HPDE6-E6E7 (cell line): ENCODE measurements around the gene TFF1.
"Not testable (repeated sequence)": the region's sequence is repeated elsewhere in the genome, so short reads cannot be mapped to it uniquely, and the experiment has no call there.

Source experiments
- DNase-seq: peaks from one replicate; pipeline ENCODE4 v3.0.0; 2011; ENCODE audit warnings: missing footprints; ENCODE audit errors: extremely low spot score

The TFF1 gene

DNA sequence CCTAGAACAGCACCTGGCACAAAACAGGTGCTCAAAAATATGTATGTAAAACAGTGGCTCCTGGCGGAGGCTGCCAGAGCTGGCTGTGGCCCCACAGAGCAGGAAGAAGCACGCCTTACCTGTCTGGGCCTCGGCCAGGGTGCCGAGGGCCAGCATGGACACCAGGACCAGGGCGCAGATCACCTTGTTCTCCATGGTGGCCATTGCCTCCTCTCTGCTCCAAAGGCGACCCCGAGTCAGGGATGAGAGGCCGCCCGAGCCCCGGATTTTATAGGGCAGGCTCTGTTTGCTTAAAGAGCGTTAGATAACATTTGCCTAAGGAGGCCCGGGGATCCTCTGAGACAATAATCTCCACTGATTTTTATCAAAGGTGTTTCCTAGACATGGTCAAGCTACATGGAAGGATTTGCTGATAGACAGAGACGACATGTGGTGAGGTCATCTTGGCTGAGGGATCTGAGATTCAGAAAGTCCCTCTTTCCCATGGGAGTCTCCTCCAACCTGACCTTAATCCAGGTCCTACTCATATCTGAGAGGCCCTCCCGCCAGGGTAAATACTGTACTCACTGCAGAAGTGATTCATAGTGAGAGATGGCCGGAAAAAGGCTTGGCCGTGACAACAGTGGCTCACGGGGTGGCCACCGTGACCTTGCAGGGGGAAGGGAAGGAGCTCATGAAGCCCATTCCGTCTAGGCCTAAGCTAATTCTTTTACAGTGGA, at the start of gene TFF1:
Gene TFF1 (minus strand): TSS at position 244 of the 719 bp plus-strand sequence. CDS start 40 bp downstream, at position 204.
- DNase-seq: no peak

DNA sequence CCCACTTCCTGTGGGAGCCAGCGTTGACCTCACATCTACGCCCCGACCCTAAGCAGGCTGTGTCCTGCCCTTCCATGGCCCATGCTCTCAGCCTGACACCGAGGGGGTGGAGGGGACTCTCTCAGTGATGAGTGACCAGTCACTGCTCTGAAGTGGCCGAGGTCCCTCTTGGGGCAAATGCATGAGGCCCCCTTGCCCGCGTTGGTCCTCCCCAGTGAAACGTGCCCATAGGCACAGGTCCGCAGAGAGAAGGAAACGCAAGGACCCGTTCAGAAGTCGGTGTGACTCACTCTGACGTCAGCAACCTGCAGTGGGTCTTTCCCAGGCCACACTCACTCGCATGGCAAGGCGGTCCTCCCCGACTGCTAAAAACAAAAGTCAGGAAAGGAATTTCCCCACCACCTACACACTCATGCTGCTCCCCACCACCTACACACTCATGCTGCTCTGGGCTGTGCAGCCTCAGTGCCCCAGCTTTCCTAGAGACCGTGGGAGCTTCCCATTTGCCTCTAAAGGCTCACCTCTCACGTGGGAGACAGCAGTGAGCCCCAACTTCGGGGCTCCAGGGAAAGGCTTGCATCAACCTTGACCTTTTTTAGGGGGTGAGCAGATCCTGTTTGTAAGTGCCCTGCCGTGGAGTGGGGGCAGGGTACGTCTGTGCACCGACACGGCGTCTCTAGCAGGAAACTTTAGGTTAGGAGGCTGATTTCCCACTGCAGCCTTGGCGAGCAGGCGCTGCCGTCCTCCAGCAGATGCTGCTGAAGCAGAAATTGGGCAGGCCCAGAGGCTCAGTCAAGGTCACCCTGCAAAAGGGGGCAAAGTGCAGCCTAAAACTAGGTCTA, 48.8 kb upstream of the TFF1 start:
- peak; percentile 91 for DNase-seq

DNA sequence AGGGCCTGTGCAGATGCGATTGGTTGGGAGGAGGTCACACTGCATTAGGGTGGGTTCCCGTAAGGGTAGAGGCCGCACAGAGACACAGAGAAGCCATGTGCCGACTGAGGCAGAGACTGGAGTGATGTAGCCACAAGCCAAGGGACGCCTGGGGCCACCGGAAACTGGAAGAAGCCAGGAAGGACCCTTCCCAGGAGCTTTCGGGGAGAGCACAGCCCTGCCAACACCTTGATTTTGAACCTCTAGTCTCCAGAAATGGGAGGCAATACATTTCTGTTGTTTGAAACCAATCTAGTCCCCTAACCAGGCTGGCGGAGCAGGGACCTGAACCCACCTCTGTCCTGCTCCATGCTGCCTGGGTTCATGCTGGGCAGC, 48.2 kb upstream of the TFF1 start:
- no peak for DNase-seq

DNA sequence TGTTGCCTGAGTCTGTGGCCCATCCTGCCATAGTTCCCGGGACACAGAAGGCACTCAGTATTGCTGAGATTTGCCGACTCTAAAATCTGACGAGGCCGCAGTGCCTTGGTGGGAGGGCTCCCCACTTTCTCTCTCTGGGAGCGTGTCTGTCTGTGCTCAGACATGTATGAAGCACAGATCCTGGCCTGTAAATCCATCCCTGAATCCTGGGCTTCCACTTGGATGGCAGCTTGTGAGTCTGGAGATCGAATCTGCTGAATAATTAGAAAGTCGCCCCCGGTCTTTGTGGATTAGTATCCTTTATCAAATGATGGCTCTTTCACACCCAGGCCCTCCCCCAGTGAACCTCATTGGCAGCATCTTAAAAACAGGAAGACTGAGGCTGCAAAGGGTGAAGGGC, 47.7 kb upstream of the TFF1 start:
- DNase-seq: no peak

GRCh38 chr21:42413500-42413899, 47.2 kb upstream of the TFF1 start:
- DNase-seq: no peak

GRCh38 chr21:42413093-42413492, 46.8 kb upstream of the TFF1 start:
- DNase-seq: no peak

- DNase-seq: no peak
These were observed 46.2 kb upstream of the TFF1 start for GRCh38 chr21:42412636-42412933.

DNA sequence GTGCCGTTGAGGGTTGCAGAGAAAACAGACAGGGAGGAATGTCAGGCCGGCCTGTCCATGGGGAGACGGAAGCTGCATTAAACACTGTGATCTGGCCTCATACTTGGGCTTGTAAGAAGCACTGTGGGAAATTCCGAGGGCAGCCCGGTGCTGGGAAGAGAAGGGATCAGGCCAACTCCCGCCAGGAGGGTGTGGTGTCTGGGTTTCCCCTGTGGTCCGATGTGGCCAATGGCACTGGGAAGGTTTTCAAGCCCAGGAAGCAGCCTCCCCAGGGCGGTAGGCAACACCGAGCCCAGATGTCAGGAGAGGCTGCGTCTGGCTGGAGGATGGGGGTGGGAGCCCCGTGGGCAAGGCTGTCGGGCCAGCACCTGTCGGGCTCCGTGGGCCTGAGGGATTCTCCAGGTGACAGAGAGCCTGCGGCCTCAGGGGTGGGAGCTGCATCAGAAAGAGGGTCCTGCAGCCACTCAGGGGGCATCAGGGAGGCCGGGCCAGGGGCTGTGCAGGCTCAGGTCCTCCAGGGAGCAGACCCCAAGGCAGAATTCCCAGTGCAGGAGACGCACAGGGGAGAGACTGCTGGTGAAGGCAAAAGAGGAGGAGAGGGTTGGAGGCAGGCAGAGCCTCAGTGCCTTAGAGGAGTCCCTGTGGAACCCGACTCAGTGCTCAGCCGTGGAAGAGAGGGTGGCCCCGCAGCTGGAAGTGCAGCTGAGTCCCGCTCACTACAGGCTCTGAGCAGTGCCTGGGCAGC, 45.7 kb upstream of the TFF1 start:
- DNase-seq: no peak

DNA sequence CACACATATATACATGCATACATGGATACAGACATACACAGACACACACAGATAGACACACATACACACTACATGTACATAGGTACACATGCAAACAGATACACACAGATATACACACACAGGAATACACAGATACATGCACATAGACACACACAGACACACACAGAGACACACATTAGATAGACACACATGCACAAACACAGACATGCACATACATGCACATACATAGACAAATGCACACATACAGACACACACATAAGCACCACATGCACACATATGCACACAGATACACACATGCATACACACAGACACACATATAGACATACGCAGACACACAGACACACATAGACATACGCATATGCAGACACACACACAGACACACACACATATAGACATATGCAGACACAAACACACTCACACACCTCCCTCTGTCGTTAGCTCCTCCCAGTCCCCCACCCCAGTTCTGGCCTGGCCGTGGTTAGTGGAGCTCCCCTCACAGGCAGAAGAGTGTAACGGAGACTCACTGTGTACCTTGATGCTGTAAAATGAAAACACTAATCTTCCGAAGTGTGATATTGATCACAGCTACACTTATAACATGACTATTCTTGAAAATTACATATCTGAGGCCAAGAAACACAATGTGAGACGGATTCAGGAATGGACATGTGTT, 45.0 kb upstream of the TFF1 start:
- no peak for DNase-seq

GRCh38 chr21:42409366-42409765, 43.0 kb upstream of the TFF1 start:
- no peak for DNase-seq

DNA sequence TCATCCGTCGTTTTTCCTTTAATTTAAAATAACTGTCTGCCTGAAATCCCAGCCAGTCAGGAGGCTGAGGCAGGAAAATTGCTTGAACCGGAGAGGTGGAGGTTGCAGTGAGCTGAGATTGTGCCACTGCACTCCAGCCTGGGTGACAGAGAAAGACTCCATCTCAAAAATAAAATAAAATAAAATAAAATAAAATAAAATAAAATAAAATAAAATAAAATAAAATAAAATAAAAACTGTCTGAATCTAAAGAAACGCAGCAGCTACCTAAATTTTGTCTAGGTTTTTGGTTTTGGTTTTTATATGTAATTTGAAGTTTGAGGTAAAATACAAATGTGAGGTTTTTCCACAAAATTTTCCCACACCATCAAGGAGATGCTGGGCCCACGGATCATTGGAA, 42.4 kb upstream of the TFF1 start:
- not testable (repeated sequence) for DNase-seq

DNA sequence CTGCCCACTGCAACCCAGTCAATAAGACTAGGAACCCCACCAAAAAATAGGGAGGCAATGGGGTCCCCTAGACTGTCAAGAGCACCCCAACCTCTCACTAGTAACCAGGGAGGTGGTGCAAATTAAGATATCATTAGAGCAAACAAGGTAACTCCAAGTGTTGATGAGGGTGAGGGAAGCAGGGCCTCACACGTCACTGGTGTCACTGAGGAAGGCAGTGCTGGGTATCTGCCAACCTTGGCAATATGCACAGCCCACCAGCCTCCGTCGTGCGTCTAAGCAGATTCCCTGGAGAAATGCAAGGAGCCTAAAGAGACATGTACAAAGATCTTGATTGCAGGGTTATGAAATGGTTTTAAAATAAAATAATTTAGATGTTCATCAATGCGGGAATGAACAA, 41.1 kb upstream of the TFF1 start:
- no peak for DNase-seq

GRCh38 chr21:42406866-42407265, 40.5 kb upstream of the TFF1 start:
- DNase-seq: no peak

DNA sequence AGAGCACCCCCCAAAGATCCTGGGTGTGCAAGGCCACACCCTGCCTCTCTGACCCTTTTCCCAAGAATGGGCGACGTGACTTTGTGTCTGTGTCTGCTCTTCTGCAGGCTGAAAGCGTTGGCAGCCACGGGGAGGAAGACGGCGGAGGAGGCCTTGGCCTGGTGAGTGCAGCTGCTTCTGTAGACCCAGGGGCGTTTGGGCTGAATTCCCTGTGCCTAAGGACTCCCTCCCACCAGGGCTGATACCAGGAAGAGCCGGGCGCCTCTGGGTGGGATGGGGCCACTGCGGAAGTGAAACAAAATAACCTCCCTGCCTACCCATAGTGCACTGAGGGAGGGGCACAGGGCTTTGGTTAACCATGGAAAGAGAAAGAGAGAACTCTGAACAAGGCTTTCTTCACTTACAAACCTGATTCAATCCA, 39.9 kb upstream of the TFF1 start:
- no peak for DNase-seq

DNA sequence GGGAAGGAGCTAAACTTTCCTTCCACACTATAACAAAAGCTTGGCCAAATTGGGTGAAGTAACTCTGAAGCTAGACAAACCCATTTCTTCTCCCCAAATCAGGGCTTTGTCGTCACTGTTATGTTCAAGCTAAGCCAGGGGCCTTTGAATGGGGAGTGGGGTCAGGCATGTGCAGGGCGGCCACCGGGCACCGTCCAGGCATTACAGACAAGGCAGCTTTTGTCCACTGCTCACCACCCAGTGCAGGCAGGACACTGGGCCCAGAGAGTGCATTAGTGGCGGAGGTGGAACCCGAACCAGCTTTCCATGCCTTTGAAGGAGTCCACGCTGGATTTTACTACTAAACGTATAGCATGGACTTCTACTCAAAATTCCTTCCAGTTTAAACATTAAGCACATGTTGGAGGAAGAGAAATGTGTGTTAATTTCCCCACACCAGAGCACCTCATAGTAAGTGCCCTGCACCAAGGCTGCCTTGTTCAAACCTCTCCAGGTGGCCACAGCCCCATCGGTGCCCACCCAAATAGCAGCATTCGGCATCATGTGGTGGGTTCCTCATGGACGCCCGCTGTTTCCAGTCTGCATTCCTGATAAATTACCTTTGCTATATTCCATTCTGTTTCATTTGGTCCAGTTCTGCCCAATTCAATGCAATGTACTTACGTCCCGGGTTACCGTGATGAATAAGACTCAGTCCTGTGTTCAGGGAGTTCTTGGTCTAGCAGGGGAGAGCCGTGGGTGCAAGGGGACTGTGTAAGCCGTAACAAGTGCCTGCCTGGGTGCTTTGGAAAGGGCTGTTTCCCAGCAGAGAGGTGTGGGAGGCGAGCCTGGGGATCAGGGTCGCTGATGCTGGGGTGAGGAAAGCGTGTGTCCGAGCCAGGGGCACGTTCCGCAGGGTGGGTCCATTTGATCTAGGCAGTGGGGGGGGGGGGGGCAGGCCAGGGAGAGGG, 39.0 kb upstream of the TFF1 start:
- no peak for DNase-seq

GRCh38 chr21:42404539-42404938, 38.2 kb upstream of the TFF1 start:
- DNase-seq: no peak

DNA sequence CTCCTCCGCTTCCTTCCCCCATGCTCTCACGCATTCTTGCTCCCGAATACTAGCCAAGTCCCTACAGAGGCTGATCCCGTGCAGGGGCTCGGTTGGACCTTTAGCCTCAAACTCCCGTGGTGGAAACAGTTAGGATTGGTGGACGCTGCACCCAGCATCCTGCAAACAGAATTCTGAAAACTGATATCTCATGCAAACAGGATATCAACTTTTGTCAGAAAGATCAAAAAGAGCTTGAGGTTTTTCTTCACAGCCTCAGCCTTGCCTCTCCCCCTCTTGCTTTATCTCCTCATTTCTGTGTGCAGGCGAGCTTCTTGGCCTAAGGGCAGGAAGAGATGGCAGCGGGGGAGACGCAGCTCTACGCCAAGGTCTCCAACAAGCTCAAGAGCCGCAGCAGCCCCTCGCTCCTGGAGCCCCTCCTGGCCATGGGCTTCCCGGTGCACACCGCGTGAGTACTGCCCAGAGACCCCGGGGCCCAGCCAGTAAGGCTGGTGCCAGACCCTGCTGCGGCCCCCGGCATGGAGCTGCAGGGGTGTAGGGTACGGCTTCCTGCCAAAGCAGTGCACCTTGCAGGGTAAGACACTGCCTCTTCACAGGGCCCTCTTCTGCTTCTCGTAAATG, 37.4 kb upstream of the TFF1 start, which contains the start of gene UBASH3A:
Gene UBASH3A (plus strand): TSS at position 292 of the 621 bp plus-strand sequence. CDS start 44 bp downstream, at position 336.
- DNase-seq: no peak

GRCh38 chr21:42401820-42402251, 35.5 kb upstream of the TFF1 start:
- DNase-seq: no peak

DNA sequence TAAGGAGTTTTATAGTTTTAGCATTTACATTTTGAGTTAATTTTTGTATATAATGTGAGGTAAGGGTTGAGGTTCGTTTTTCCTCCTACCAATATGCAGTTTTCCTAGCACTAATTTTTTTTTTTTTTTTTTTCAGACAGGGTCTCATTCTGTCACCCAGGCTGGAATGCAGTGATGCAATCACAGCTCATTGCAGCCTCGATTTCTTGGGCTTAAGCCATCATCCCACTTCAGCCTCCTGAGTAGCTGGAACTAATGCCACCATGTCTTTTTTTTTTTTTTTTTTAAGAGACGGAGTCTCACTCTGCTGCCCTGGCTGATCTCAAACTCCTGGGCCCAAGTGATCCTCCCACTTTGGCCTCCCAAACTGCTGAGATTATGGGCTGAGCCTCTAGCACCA, 34.8 kb upstream of the TFF1 start:
- no peak for DNase-seq

DNA sequence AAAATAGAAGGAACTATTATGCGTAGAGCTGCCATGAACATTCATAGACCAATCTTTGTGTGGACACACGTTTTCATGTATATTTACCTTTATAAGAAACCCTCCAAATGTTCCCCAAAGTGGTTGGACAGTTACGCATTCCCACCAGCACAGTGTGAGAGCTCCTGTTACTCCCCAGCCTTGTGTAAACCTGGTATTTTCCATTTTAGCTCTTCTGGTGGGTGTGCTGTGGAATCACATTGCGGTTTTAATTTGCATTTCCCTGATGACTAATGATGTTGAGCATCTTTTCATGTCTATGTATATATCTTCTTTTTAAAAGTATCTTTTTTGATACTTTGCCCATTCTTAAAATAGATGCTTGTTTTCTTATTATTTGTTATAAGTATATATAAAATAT, 34.2 kb upstream of the TFF1 start:
- no peak for DNase-seq
